Skin epidermis (tissue), 12 donors: ENCODE measurements around the gene ATP13A2.

ENCODE experiments used
- H3K27ac ChIP-seq, 21 experiments: fragments of 200-600 bp; sonication (generic) in 11 of 21; one replicate each; pipeline ENCODE4 v1.5.0; 2020; ENCODE audit warnings: mild to moderate bottlenecking in 3 of 21, inconsistent platforms in 2 of 21, moderate library complexity in 2 of 21
- H3K4me3 ChIP-seq, 7 experiments: fragments of 200-600 bp; sonication (generic) in 2 of 7; one replicate each; pipeline ENCODE4 v1.5.0; 2020; ENCODE audit warnings: inconsistent platforms in 2 of 7, mild to moderate bottlenecking in 2 of 7, moderate library complexity in 1 of 7

The ATP13A2 gene

GRCh38 chr1:17009706-17010105, 2.0 kb downstream of the ATP13A2 start:
- H3K27ac ChIP-seq = peak overlapping the region in 2 of 21 experiments; percentile 11 to 37
- H3K4me3 ChIP-seq = no peak overlapping the region

- H3K4me3 ChIP-seq = no peak overlapping the region
- no peak overlapping the region for H3K27ac ChIP-seq
Measured at GRCh38 chr1:17008208-17008855, 3.4 kb downstream of the ATP13A2 start.

- H3K27ac ChIP-seq = no peak overlapping the region
- no peak overlapping the region for H3K4me3 ChIP-seq
Measured at GRCh38 chr1:17007121-17007520, 4.6 kb downstream of the ATP13A2 start.

GRCh38 chr1:17005365-17005740, 6.4 kb downstream of the ATP13A2 start:
- Histone ChIP-seq H3K27ac (no peak overlapping the region), H3K4me3 (no peak overlapping the region)

- peak overlapping the region in 4 of 21 experiments; percentile 3 to 44 (median 28) for H3K27ac ChIP-seq
- H3K4me3 ChIP-seq = no peak overlapping the region
Measured at GRCh38 chr1:17004466-17005364, 7.0 kb downstream of the ATP13A2 start.

GRCh38 chr1:17002524-17002902, 9.2 kb downstream of the ATP13A2 start:
- no peak overlapping the region for H3K27ac ChIP-seq
- H3K4me3 ChIP-seq = no peak overlapping the region

GRCh38 chr1:17001760-17002523, 9.8 kb downstream of the ATP13A2 start:
- H3K27ac ChIP-seq = no peak overlapping the region
- H3K4me3 ChIP-seq = no peak overlapping the region

GRCh38 chr1:16999863-17000262, 11.9 kb downstream of the ATP13A2 start:
- Histone ChIP-seq H3K4me3 (no peak overlapping the region), H3K27ac (no peak overlapping the region)

- Histone ChIP-seq H3K4me3 (no peak overlapping the region), H3K27ac (peak overlapping the region in 1 of 21 experiments; percentile 31)
Measured at GRCh38 chr1:16998589-16998988, 13.1 kb downstream of the ATP13A2 start.

- Histone ChIP-seq H3K4me3 (no peak overlapping the region), H3K27ac (no peak overlapping the region)
Measured at GRCh38 chr1:16996845-16997244, 14.9 kb downstream of the ATP13A2 start.

GRCh38 chr1:16993521-16994038, 18.1 kb downstream of the ATP13A2 start:
- no peak overlapping the region for H3K4me3 ChIP-seq
- H3K27ac ChIP-seq = no peak overlapping the region

GRCh38 chr1:16992675-16993074, 19.1 kb downstream of the ATP13A2 start:
- Histone ChIP-seq H3K27ac (no peak overlapping the region), H3K4me3 (no peak overlapping the region)

GRCh38 chr1:16992102-16992501, 19.6 kb downstream of the ATP13A2 start:
- Histone ChIP-seq H3K27ac (no peak overlapping the region), H3K4me3 (no peak overlapping the region)

- Histone ChIP-seq H3K4me3 (no peak overlapping the region), H3K27ac (no peak overlapping the region)
Measured at GRCh38 chr1:16991571-16991970, 20.2 kb downstream of the ATP13A2 start.

GRCh38 chr1:16989676-16990391, 21.9 kb downstream of the ATP13A2 start:
- Histone ChIP-seq H3K4me3 (no peak overlapping the region), H3K27ac (no peak overlapping the region)

GRCh38 chr1:16988210-16988609, 23.5 kb downstream of the ATP13A2 start:
- Histone ChIP-seq H3K27ac (no peak overlapping the region), H3K4me3 (no peak overlapping the region)

- H3K4me3 ChIP-seq = no peak overlapping the region
- no peak overlapping the region for H3K27ac ChIP-seq
Measured at GRCh38 chr1:16986962-16987361, 24.8 kb downstream of the ATP13A2 start.

- no peak overlapping the region for H3K4me3 ChIP-seq
- H3K27ac ChIP-seq = no peak overlapping the region
Measured at GRCh38 chr1:16986560-16986959, 25.2 kb downstream of the ATP13A2 start.

- no peak overlapping the region for H3K4me3 ChIP-seq
- H3K27ac ChIP-seq = peak overlapping the region in 1 of 21 experiments; percentile 31
Measured at GRCh38 chr1:16986113-16986512, 25.6 kb downstream of the ATP13A2 start.

- H3K4me3 ChIP-seq = no peak overlapping the region
- H3K27ac ChIP-seq = peak overlapping the region in 9 of 21 experiments; percentile 16 to 67 (median 27)
Measured at GRCh38 chr1:16984717-16985116, 27.0 kb downstream of the ATP13A2 start.
